ENCODE measurements around the gene GOLPH3L. TPM values are rescaled to one million over a fixed set of nuclear protein-coding genes. Genes with fewer than 3 reads are reported as not detected.

Gene GOLPH3L
- total RNA-seq, 1 donor from 2014 or later, result 14.7 TPM

- intact Hi-C loops (cut with DNase I), result no loop called here
- Histone ChIP-seq H3K27me3 (no peaks in the 10 kb centered on the region), H3K4me1 (no peaks in the 10 kb centered on the region), H3K27ac (no peak overlapping the region), H3K9me3 (no peaks in the 10 kb centered on the region), H3K36me3 (peaks cover 4 to 15% of the 10 kb centered on the region in 2 donors), H3K4me3 (no peak overlapping the region)
- DNase-seq (ENCODE audit: low spot score in 2 of 2), result no peak
- TF ChIP-seq CTCF (IDR thresholded peaks at IDR 0.05), result no peak
Measured at GRCh38 chr1:150596976-150597375, 100.0 kb downstream of the GOLPH3L start.

Other genes starting within 250 kb of the GOLPH3L start
- 10.9 TPM for gene TARS2, start 209.7 kb downstream of the GOLPH3L start, total RNA-seq
- 55.8 TPM for gene ECM1, start 189.0 kb downstream of the GOLPH3L start, total RNA-seq
- not detected for gene FALEC, start 181.4 kb downstream of the GOLPH3L start, total RNA-seq
- 85.3 TPM for gene ADAMTSL4, start 147.7 kb downstream of the GOLPH3L start, total RNA-seq
- 394 TPM for gene MCL1, start 117.5 kb downstream of the GOLPH3L start, total RNA-seq
- gene ENSA, start 67.5 kb downstream of the GOLPH3L start, total RNA-seq, result 138 TPM
- not detected for gene HORMAD1, start 23.7 kb upstream of the GOLPH3L start, total RNA-seq
- 32.1 TPM for gene CTSS, start 68.6 kb upstream of the GOLPH3L start, total RNA-seq
- 44.0 TPM for gene CTSK, start 111.1 kb upstream of the GOLPH3L start, total RNA-seq
- 13.0 TPM for gene ARNT, start 179.4 kb upstream of the GOLPH3L start, total RNA-seq
- gene CTXND2, start 190.0 kb upstream of the GOLPH3L start, total RNA-seq, result not detected
- 21.3 TPM for gene SETDB1, start 229.2 kb upstream of the GOLPH3L start, total RNA-seq